Nephron progenitor cell (in vitro differentiated cells): ENCODE measurements around the gene MAP1LC3A.

Source experiments
- DNase-seq: peaks from one replicate; pipeline ENCODE4 v3.0.0; 2021
- H3K27ac Mint-ChIP-seq: 2 replicates; pipeline ENCODE4 v1.8.0; 2021; ENCODE audit warnings: mild to moderate bottlenecking, moderate library complexity, mixed read lengths
- H3K27me3 Mint-ChIP-seq: 2 replicates; pipeline ENCODE4 v1.8.0; 2021; ENCODE audit warnings: mild to moderate bottlenecking, low read depth, mixed read lengths; ENCODE audit not compliant: poor library complexity
- H3K36me3 Mint-ChIP-seq: 2 replicates; pipeline ENCODE4 v1.8.0; 2021; ENCODE audit warnings: low read depth, mixed read lengths
- H3K4me1 Mint-ChIP-seq: 2 replicates; pipeline ENCODE4 v1.8.0; 2021; ENCODE audit warnings: mixed read lengths
- H3K4me3 Mint-ChIP-seq: 2 replicates; pipeline ENCODE4 v1.8.0; 2021; ENCODE audit warnings: mild to moderate bottlenecking, moderate library complexity, mixed read lengths
- H3K9me3 Mint-ChIP-seq: 2 replicates; pipeline ENCODE4 v1.8.0; 2021; ENCODE audit warnings: mild to moderate bottlenecking, moderate library complexity, mixed read lengths
- TF ChIP-seq, protein P1 (sequence below): fragments of 200-600 bp; sonication (generic); IDR thresholded peaks from 2 replicates; pipeline ENCODE4 v1.5.0; 2021; ENCODE audit warnings: antibody characterized with exemption

The MAP1LC3A gene

DNA sequence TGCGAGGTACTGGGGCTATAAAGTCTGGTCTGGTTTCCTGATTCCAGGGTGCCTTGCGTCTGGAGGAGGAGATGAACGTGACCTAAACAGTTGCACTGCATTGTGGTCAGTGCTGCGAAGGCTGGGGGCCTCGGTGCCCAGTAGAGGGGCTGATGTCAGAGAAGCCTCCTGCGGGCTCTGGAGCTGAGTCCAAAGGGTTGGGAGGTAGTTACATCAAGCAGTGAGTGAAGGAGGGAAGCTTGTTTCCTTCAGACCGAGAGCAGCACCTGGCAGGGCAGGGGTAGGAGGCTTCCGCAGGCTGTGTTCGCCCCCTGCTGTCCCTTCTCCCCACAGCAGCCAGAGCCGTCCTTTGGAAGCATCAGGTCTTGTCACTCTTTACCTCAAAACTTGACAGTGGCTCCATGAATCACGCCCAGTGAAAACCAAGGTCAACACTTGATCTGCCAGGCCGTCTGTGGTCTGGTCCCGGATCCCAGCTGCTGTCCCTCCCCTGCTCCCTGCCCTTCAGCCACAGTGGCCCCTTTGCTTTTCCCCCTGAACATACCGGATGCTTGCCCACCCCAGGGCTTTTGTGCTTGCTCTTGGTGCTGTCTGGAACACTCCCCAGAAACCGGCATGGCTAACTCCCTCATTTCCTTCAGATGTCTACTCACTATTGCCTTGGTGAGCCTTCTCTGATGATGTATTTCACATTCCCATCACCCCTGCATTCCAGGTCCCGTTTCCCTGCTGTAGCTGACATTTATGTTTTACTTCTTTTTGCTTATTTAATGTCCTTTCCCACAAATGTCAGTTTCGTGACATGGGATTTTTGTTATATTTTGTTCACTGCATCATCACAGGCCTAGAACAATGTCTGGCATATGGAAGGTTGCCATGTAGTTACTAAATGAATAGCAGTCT lies 35.3 kb upstream of the MAP1LC3A start:
- DNase-seq = peak; percentile 63
- TF ChIP-seq, protein P1, sequence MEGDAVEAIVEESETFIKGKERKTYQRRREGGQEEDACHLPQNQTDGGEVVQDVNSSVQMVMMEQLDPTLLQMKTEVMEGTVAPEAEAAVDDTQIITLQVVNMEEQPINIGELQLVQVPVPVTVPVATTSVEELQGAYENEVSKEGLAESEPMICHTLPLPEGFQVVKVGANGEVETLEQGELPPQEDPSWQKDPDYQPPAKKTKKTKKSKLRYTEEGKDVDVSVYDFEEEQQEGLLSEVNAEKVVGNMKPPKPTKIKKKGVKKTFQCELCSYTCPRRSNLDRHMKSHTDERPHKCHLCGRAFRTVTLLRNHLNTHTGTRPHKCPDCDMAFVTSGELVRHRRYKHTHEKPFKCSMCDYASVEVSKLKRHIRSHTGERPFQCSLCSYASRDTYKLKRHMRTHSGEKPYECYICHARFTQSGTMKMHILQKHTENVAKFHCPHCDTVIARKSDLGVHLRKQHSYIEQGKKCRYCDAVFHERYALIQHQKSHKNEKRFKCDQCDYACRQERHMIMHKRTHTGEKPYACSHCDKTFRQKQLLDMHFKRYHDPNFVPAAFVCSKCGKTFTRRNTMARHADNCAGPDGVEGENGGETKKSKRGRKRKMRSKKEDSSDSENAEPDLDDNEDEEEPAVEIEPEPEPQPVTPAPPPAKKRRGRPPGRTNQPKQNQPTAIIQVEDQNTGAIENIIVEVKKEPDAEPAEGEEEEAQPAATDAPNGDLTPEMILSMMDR = peak; percentile 54
- H3K27me3 Mint-ChIP-seq = no peaks in the 10 kb centered on the region
- H3K36me3 Mint-ChIP-seq = peaks cover 50% of the 10 kb centered on the region
- H3K4me1 Mint-ChIP-seq = peaks cover 36% of the 10 kb centered on the region
- H3K27ac Mint-ChIP-seq = peak overlapping the region; percentile 39
- no peaks in the 10 kb centered on the region for H3K9me3 Mint-ChIP-seq
- H3K4me3 Mint-ChIP-seq = no peak overlapping the region

DNA sequence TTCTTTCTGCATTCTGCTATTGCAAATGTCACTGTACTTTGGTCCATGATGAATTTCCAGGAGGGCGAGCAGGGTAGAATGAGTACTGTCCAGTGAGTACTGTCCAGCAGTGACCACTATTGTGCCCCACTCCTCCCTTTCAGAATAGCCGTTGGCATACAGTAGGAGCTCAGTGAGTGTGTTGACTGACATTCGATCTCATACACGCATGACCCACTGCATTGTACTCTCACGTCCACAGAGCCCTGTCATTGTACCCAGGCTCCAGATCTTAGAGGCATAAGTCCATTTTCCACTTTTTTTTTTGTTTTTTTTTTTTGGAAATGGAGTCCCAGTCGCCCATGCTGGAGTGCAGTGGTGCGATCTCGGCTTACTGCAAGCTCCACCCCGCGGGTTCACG lies 34.1 kb upstream of the MAP1LC3A start:
- Mint-ChIP-seq H3K4me3 (no peak overlapping the region), H3K4me1 (peaks cover 31% of the 10 kb centered on the region), H3K36me3 (peaks cover 54% of the 10 kb centered on the region), H3K9me3 (no peaks in the 10 kb centered on the region), H3K27ac (no peak overlapping the region), H3K27me3 (no peaks in the 10 kb centered on the region)
- no peak for DNase-seq
- TF ChIP-seq, protein P1 = no peak

DNA sequence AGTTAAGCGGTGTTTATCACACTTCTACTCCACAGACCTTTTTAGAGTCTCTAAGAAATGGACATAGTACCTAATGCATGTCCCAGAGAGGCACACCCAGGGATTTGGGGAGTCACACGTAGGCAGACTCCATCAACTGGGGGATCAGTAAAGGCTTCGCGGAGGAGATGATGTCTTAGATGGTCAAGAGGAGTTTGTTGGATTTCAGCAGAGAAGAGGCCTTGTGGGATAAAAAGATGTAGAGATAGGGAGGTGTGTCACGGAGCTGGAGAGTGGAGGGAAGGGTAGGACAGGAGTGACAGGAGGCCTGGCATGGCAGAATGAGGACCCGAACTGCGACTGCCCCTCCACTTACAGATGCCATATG lies 33.2 kb upstream of the MAP1LC3A start:
- DNase-seq = no peak
- Mint-ChIP-seq H3K4me3 (no peak overlapping the region), H3K9me3 (no peaks in the 10 kb centered on the region), H3K27ac (peak overlapping the region; percentile 29), H3K27me3 (no peaks in the 10 kb centered on the region), H3K4me1 (peaks cover 31% of the 10 kb centered on the region), H3K36me3 (peaks cover 53% of the 10 kb centered on the region)
- TF ChIP-seq, protein P1 = no peak

DNA sequence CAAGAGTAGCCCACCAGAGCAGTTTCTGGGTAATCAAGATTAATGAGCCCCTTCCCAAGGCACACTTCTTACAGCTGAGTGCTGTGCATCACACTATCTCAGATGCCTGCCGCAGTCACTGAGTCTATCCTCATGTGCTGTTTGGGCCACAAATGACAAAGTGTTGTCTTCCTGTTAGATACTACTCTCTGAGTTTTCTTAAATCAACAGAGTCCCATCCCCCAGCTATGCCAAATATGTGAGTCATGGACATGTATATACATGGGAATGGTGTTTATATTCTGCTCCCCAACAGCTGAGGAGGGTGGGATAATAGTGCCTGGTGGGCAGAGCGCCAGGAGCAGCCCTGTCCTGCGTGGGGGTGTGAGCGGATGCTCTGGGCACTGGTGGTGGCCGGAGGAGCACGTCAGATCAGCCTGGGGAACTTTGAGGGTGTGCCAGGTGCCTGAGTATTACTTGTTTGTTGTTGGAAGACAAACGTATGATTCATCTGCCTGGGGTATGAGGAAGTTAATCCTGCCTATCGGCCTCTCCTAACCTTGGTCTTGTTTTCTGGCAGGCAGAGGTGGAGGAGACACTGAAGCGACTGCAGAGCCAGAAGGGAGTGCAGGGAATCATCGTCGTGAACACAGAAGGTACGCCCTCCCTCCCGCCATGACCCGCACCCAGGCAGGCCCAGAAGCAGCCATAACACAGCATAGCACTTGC lies 32.7 kb upstream of the MAP1LC3A start:
- no peaks in the 10 kb centered on the region for H3K9me3 Mint-ChIP-seq
- TF ChIP-seq, protein P1 = no peak
- no peaks in the 10 kb centered on the region for H3K27me3 Mint-ChIP-seq
- no peak for DNase-seq
- H3K4me1 Mint-ChIP-seq = peaks cover 31% of the 10 kb centered on the region
- no peak overlapping the region for H3K4me3 Mint-ChIP-seq
- H3K27ac Mint-ChIP-seq = peak overlapping the region; percentile 85
- peaks cover 58% of the 10 kb centered on the region for H3K36me3 Mint-ChIP-seq

DNA sequence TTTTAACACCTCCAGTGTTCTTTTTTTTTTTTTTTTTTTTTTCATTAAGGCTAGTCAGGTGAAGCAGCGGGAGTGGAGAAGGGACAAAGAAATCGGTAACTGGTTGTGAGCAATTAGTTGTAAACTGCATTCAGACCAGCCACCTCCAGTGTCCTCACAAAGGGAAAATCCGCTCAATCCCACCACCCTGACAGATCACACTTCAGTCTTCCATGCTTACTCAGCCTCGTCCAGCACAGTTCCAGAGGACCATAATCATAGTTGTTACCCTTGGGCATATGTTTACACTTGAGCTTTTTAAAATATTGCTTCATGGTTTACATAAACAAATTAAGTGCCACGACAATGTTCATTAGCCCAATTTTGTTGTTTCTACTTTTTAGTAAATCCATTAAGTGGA lies 32.1 kb upstream of the MAP1LC3A start:
- H3K27me3 Mint-ChIP-seq = no peaks in the 10 kb centered on the region
- H3K9me3 Mint-ChIP-seq = no peaks in the 10 kb centered on the region
- H3K36me3 Mint-ChIP-seq = peaks cover 60% of the 10 kb centered on the region
- H3K4me3 Mint-ChIP-seq = no peak overlapping the region
- TF ChIP-seq, protein P1 = no peak
- DNase-seq = no peak
- peaks cover 33% of the 10 kb centered on the region for H3K4me1 Mint-ChIP-seq
- no peak overlapping the region for H3K27ac Mint-ChIP-seq
